Activated CD4-positive, alpha-beta T cell treated with anti-CD3 and anti-CD28 coated beads, Interleukin-2, amount 50 U/mL, for 16 hours (primary cell): ENCODE measurements around the gene PHGDH.
A peak's percentile ranks its signal among the peaks of the same experiment; 100 is the strongest.
"Not testable (repeated sequence)": the region's sequence is repeated elsewhere in the genome, so short reads cannot be mapped to it uniquely, and the experiment has no call there.

Experiments used
- DNase-seq: peaks from one replicate; pipeline ENCODE4 v3.0.0-alpha.2; 2020

Gene PHGDH

DNA sequence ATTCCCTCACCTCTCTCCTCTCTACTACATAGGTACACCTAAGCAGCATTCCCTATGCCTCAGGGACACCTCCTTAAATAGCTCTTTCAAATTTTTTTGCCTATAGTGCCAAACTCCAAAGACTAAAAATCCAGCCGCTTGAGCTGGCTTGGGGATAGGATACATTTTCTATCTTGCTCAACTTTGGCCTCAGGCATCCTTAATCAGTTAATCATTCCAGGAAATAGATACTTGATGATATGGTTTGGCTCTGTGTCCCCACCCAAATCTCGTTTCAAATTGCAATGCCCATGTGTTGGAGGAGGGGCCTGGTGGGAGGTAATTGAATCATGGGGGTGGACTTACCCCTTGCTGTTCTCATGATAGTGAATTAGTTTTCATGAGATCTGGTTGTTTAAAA is 11.4 kb upstream of the PHGDH start:
- DNase-seq = no peak

GRCh38 chr1:119701659-119702058 is 10.1 kb upstream of the PHGDH start:
- DNase-seq = no peak

DNA sequence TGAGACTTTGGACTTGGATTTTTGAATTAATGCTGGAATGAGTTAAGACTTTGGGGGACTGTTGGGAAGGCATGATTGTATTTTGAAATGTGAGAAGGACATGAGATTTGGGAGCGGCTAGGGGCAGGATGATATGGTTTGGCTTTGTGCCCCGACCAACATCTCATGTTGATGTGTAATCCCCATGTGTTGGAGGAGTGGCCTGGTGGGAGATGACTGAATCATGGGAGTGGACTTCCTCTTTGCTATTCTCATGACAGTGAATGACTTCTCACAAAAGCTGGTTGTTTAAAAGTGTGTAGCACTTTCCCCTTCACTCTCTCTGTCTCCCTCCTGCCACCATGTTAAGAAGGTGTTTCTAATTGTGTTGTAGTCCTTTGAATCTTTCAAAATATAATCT is 9.3 kb upstream of the PHGDH start:
- no peak for DNase-seq

DNA sequence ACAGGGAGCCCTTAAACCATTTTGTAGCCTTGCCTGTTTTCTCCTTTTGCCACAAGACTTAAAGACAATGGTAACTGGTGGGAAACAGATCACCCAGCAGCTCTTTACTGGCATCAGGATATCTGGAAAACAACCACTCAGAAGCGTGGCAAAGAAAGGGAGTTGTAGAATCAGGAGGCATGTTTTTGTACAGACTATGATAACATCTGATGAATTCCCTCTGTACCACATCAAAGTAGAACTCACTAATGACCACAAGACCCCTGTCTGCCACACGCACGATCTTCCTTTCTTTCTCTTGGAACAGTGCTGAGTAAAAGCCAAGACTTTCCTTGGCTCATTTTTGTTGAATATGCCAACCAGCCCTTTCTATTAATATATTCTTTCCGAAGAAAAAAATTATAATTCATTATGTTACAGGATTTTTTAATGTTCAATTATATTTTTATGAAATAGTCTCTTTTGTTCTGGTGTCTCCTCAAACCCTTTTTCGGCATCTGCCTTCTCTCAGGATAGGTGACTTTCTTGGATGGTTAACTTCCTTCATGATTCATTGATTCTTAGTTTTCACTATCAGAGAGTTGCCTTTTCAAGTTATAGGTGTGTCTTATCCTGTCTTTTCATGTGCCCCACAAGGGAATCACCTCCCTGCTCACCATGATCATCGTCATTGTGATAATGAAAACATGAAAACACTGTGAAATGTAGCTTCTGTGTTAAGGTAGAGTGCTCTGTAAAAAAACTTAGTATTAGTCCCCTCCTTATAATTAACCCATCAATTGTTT is 7.9 kb upstream of the PHGDH start:
- DNase-seq = no peak

DNA sequence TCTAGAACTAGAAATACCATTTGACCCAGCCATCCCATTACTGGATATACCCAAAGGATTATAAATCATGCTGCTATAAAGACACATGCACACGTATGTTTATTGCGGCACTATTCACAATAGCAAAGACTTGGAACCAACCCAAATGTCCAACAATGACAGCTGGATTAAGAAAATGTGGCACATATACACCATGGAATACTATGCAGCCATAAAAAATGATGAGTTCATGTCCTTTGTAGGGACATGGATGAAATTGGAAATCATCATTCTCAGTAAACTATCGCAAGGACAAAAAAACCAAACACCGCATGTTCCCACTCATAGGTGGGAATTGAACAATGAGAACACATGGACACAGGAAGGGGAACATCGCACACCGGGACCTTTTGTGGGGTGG is 5.1 kb upstream of the PHGDH start:
- not testable (repeated sequence) for DNase-seq

DNA sequence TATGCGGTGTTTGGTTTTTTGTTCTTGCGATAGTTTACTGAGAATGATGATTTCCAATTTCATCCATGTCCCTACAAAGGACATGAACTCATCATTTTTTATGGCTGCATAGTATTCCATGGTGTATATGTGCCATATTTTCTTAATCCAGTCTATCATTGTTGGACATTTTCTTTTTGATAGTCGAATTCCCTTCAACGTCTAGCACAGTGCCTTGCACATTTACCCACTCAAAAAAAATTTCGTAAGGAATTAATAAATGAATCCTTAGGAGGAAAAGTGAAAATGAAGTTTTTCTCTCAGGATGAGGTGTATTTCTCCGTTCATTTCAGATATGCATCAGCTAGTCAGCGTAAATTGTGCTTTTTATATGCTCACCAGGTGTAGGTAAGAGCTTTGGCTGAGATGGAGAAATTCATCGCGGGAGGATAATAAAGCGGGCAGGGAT is 354 bp upstream of the PHGDH start:
- DNase-seq = not testable (repeated sequence)

DNA sequence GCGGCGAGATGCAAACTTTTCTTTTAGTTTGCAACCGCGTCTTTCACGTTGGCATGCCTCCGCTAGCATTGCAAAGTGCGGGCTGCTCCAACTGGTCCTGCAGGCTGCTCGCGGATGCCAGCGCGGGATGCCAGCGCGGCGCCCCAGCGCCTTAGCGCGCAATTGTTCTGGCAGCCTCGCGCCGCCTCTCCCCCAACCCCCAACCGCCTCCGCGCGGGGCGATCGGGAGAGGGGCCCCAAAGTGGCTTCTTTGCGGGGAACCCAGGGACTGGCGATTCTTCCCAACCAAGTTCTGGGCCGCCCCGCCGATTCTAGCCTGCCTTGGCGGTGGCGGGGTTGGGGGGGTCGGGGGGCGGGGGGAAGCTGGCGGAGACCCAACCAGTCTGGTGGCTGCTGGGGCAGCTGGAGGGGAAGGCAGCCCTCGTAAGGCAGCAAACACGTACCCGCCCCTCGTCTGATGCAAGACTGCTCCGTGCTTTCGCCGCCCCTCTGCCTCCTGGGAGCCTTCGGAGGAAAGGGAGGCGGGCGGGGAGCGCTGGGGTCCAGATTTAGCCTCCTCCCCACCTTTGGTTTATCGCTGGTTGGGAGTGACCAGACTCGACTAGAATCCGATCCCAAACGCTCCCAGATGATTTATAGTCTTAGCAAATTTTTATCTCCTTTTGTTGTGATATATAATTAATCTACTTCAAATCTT is 756 bp downstream of the PHGDH start:
- DNase-seq = peak; percentile 59

- no peak for DNase-seq
Observed at GRCh38 chr1:119713039-119713748, 1.5 kb downstream of the PHGDH start.

- DNase-seq = no peak
Observed at GRCh38 chr1:119713749-119714456, 2.2 kb downstream of the PHGDH start.

DNA sequence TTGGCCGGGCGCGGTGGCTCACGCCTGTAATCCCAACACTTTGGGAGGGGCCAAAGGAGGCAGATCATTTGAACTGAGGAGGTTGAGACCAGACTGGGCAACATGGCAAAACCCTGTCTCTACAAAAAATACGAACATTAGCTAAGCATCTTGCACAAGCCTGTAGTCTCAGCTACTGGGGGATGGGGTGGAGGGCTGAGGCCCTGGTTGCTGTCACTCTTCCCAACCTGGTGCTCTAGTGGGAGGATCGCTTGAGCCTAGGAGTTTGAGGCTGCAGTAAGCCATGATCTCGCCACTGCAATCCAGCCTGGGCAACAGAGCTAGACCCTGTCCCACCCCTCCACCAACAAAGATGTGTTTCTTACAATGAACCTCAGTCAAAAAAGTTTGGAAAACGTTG is 2.8 kb downstream of the PHGDH start:
- DNase-seq = no peak

GRCh38 chr1:119715542-119715941 is 3.8 kb downstream of the PHGDH start:
- no peak for DNase-seq

GRCh38 chr1:119718409-119718808 is 6.7 kb downstream of the PHGDH start:
- no peak for DNase-seq

DNA sequence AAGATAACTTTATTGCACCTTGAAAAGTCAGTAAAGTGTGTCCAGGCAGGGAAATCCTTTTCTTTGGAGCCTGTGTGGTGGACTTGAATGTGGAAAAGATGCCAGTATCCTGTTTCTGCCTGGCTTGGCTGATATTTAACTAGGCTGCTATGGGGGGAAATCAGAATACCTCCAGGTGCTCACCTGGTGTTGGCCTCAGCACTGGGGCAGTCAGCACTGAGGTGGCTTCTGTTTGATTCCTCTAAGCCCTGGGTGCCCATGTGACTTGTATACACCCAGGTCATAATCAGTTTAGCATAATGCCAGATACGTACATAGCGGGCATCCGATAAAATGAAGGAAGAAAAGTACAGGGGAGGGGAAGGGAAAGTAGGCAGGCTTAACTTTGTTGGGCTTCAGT is 7.2 kb downstream of the PHGDH start:
- DNase-seq = no peak

DNA sequence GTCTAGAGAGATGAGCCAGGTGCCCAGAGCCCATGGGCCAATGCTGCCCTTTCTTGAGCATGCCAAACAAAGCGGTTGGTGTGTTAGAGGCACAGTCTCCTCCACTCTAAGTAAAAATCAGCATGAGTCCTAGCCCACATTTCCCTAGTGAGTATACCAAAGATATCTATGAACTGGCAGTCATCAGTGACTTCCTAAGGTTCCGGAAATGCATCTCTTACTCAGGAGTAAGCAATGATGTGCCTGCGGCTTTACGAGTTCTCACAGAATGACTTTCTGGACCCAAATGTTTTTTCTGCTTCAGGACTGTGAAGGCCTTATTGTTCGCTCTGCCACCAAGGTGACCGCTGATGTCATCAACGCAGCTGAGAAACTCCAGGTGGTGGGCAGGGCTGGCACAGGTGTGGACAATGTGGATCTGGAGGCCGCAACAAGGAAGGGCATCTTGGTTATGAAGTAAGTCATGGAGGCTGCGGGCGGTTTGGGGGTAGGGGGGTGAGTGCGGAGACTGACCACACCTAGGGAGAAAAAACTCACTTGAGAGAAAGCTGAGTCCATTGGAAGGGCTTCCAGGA is 9.2 kb downstream of the PHGDH start:
- DNase-seq = no peak

DNA sequence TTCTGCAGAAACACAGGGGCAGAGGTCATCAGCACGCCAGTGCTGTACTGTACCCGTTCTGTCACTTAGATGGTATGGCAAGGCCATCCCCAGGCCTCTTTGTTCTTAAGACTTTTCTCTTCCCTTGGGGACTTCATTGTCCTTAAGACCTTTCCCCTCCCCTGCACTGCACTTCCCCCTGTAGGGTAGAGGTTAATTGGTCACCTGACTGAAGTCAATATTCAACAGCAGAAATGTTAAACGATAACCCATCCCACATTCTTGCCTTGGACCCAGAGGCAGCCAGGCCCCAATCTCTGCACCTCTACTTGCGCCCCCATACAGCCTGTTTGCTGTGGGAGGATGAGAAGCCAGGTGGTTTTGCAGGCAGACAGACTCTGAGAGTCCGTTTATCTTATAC is 10.2 kb downstream of the PHGDH start:
- DNase-seq = no peak

GRCh38 chr1:119724611-119725218 is 13.0 kb downstream of the PHGDH start:
- no peak for DNase-seq

- no peak for DNase-seq
Observed at GRCh38 chr1:119725626-119726025, 13.9 kb downstream of the PHGDH start.

- no peak for DNase-seq
Observed at GRCh38 chr1:119727991-119728390, 16.3 kb downstream of the PHGDH start.

DNA sequence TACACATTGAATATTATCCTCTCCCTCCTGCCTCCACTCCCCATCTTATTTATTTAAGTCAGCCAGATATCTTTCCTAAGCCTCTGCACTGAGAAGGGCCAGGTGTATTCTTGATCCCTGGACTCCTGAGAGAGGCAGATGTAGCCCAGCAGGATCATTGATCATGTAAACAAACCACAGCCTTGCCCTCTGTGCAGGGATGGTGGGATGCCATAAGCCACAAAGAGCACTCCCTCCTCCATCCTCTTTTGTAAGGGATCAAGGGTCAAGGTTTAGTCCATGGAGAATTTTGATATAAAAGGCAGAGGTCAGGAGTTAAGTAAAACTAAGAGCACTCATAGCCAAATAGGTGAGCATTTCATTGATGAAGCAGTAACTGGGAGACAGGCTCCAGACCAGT is 17.3 kb downstream of the PHGDH start:
- no peak for DNase-seq

DNA sequence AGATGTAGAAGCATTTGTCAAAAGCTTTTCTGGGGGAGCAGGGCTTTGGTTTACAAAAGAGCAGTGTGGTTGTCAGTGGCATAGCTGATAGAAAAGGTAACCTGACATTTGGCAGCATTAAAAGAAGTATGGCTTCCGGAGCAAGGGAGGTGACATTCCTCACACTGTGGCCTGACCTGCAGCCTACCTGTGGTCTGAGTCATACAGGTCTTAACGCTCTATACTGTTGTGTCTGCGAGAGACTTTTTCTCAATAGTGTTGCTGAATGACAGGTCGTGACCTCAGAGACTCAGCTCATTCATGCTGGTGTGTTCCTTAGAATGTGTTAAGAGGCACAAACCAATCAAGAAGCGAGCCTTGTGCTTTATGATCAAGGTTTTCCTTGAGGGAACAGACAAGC is 19.3 kb downstream of the PHGDH start:
- DNase-seq = no peak

DNA sequence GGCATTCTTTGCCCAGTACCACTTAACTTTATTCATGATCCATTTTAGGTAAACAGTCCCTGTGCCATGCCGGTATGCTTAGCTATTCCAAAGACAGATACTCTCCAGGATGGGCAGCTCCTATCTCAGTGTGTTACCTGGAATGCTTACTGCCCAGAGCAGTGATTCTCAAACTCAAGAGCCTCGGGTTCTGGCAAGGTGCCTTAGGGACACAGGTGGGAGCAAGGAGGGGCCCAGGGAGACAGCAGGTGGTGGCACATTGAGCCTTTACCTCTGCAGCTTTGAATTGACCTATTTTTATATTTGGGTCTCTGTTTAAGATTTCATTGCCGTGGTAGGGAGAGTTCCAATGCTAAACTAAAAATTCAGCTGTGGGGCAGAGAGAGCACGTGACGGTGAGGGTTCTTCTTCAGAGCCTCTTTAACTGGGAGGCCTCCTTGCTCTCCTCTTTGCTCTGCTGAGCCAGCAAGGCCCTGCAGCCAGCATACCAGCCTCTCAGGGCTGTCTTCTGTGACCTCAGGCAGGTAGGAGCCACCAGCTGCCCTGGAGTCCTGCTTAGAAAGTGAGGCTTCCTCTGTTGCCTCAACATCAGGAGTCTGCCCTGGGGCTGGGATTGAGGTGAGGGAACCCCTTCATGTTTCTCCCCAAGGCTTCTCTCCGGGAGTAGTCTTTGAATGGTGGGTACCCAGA is 20.2 kb downstream of the PHGDH start:
- no peak for DNase-seq
